K562 (cell line): Measurements from ENCODE around the gene AIDA. TPM values are rescaled to one million over a fixed set of nuclear protein-coding genes. Genes with fewer than 3 reads are reported as not detected.

Experiments
- ARID2 ChIP-seq: fragments of 450-650 bp; IDR thresholded peaks from 2 replicates; pipeline ENCODE4 v1.6.1; 2017; ENCODE audit warnings: antibody characterized with exemption, mild to moderate bottlenecking
- FOXJ2 ChIP-seq: fragments of 200-800 bp; sonication (Bioruptor generic); IDR thresholded peaks from 2 replicates; pipeline ENCODE4 v1.6.1; 2016; ENCODE audit warnings: missing genetic modification characterization, missing compliant biosample characterization
- GATAD2A ChIP-seq: fragments of 450-650 bp; IDR thresholded peaks from 2 replicates; pipeline ENCODE4 v1.6.1; 2017
- GTF2A2 ChIP-seq: IDR thresholded peaks from 2 replicates; pipeline ENCODE4 v1.6.1; 2016; ENCODE audit warnings: mild to moderate bottlenecking, missing genetic modification characterization, missing compliant biosample characterization
- LARP7 ChIP-seq: fragments of 450-650 bp; IDR thresholded peaks from 2 replicates; pipeline ENCODE4 v1.6.1; 2016
- MXI1 ChIP-seq: IDR thresholded peaks from 2 replicates; pipeline ENCODE4 v1.6.1; 2011; ENCODE audit warnings: low read depth, mild to moderate bottlenecking, improper control_type of control experiment, low read length
- MYNN ChIP-seq, 2 experiments: sonication (generic); formaldehyde crosslinking in 1 of 2; IDR thresholded peaks; 2 replicates each; pipeline versions ENCODE4 v1.5.0 to v1.6.1; 2016 to 2020; ENCODE audit warnings: antibody characterized with exemption in 1 of 2, missing genetic modification reagents in 1 of 2
- NCOA4 ChIP-seq: fragments of 450-650 bp; IDR thresholded peaks from 2 replicates; pipeline ENCODE4 v1.6.1; 2018; ENCODE audit warnings: mild to moderate bottlenecking; ENCODE audit not compliant: partially characterized antibody
- NCOR1 ChIP-seq: fragments of 450-650 bp; IDR thresholded peaks from 2 replicates; pipeline ENCODE4 v1.6.1; 2016; ENCODE audit warnings: mild to moderate bottlenecking, moderate library complexity
- NFIX ChIP-seq: fragments of 250-450 bp; sonication (Bioruptor Pico); IDR thresholded peaks from 2 replicates; pipeline ENCODE4 v1.4.0; 2020; ENCODE audit warnings: low read depth, mild to moderate bottlenecking, moderate library complexity
- PTTG1 ChIP-seq: fragments of 450-650 bp; IDR thresholded peaks from 2 replicates; pipeline ENCODE4 v1.6.1; 2016; ENCODE audit warnings: low read depth, mild to moderate bottlenecking, missing genetic modification characterization, missing compliant biosample characterization
- SIN3A ChIP-seq, 2 experiments: fragments of 150-350 bp in 1 of 2; IDR thresholded peaks; 2 replicates each; pipeline ENCODE4 v1.6.1; 2011 to 2016; ENCODE audit warnings: borderline replicate concordance in 2 of 2, low read depth in 2 of 2, low read length in 2 of 2, mild to moderate bottlenecking in 2 of 2, moderate library complexity in 2 of 2; ENCODE audit not compliant: control insufficient read depth in 1 of 2
- ZNF165 ChIP-seq: fragments of 250-450 bp; sonication (Bioruptor Pico); IDR thresholded peaks from 2 replicates; pipeline ENCODE4 v1.4.0; 2020; ENCODE audit warnings: borderline replicate concordance
- ZNF217 ChIP-seq: sonication (generic); formaldehyde crosslinking; IDR thresholded peaks from 2 replicates; pipeline ENCODE4 v1.8.0; 2022; ENCODE audit warnings: mild to moderate bottlenecking, missing genetic modification reagents
- ZNF354B ChIP-seq: fragments of 250-450 bp; sonication (Bioruptor Pico); IDR thresholded peaks from 2 replicates; pipeline ENCODE4 v1.4.0; 2020
- ZNF408 ChIP-seq: fragments of 250-450 bp; sonication (Bioruptor Pico); IDR thresholded peaks from 2 replicates; pipeline ENCODE4 v1.4.0; 2020; ENCODE audit warnings: low read depth, mild to moderate bottlenecking, moderate library complexity
- ZNF445 ChIP-seq: fragments of 250-450 bp; sonication (Bioruptor Pico); IDR thresholded peaks from 2 replicates; pipeline ENCODE4 v1.4.0; 2020; ENCODE audit warnings: low read depth, mild to moderate bottlenecking, moderate library complexity
- polyA plus RNA-seq, 8 experiments: library from polyadenylated mRNA; depleted of rRNA in 4 of 8; stranded (reverse) in 5 of 8; unstranded in 3 of 8; fragments of >200 nt; fragmentation: Nextera tagmentation in 2 of 8; fragmentation: Illumina TruSeq in 1 of 8; extraction: Ambion mirVana in 2 of 8; extraction: Trizol in 1 of 8; gene quantifications; 2 replicates each; pipeline versions ENCODE4 v1.2.1 to v1.2.3, GENCODE V29; 2011 to 2014; ENCODE audit warnings: inconsistent platforms in 1 of 8, missing spikeins in 1 of 8
- total RNA-seq, 7 experiments: library from RNA; depleted of rRNA in 6 of 7; stranded (reverse); fragments of >200 nt in 6 of 7; fragmentation: Illumina TruSeq in 2 of 7; extraction: Trizol in 2 of 7; gene quantifications; 2 replicates each; pipeline versions ENCODE4 v1.2.1 to v1.2.3, GENCODE V29; 2011 to 2021; ENCODE audit warnings: low replicate concordance in 1 of 7
- TF ChIP-seq, protein P1 (sequence below), 2 experiments: fragments of 450-650 bp in 1 of 2; IDR thresholded peaks; 2 replicates each; pipeline ENCODE4 v1.6.1; 2011 to 2017; ENCODE audit warnings: low read depth in 2 of 2, antibody characterized with exemption in 1 of 2, borderline replicate concordance in 1 of 2, low read length in 1 of 2, mild to moderate bottlenecking in 1 of 2, mixed read lengths in 1 of 2; ENCODE audit not compliant: control insufficient read depth in 1 of 2
- TF ChIP-seq, protein P2 (sequence below): fragments of 200-800 bp; sonication (Bioruptor generic); IDR thresholded peaks from 2 replicates; pipeline ENCODE4 v1.6.1; 2017; ENCODE audit warnings: missing genetic modification characterization, missing compliant biosample characterization
- TF ChIP-seq, protein P3 (sequence below): sonication (generic); formaldehyde crosslinking; IDR thresholded peaks from 2 replicates; pipeline ENCODE4 v1.9.0; 2022; ENCODE audit warnings: mild to moderate bottlenecking, missing genetic modification reagents
- TF ChIP-seq, protein P4 (sequence below), 2 experiments: IDR thresholded peaks; 2 replicates each; pipeline ENCODE4 v1.6.1; 2011; ENCODE audit warnings: borderline replicate concordance in 1 of 2, control low read depth in 1 of 2, low read depth in 1 of 2, low read length in 1 of 2, mild to moderate bottlenecking in 1 of 2, mixed read lengths in 1 of 2, moderate library complexity in 1 of 2; ENCODE audit not compliant: insufficient read depth in 1 of 2, insufficient read length in 1 of 2, poor library complexity in 1 of 2, severe bottlenecking in 1 of 2; ENCODE audit errors: extremely low read depth in 1 of 2

AIDA gene
- total and polyA plus RNA-seq, 9 of the 15 experiments (the other 6 are each of a cell fraction or from before 2014, with no cell fraction given): 18.2 to 77.9 (median 24.9) TPM

DNA sequence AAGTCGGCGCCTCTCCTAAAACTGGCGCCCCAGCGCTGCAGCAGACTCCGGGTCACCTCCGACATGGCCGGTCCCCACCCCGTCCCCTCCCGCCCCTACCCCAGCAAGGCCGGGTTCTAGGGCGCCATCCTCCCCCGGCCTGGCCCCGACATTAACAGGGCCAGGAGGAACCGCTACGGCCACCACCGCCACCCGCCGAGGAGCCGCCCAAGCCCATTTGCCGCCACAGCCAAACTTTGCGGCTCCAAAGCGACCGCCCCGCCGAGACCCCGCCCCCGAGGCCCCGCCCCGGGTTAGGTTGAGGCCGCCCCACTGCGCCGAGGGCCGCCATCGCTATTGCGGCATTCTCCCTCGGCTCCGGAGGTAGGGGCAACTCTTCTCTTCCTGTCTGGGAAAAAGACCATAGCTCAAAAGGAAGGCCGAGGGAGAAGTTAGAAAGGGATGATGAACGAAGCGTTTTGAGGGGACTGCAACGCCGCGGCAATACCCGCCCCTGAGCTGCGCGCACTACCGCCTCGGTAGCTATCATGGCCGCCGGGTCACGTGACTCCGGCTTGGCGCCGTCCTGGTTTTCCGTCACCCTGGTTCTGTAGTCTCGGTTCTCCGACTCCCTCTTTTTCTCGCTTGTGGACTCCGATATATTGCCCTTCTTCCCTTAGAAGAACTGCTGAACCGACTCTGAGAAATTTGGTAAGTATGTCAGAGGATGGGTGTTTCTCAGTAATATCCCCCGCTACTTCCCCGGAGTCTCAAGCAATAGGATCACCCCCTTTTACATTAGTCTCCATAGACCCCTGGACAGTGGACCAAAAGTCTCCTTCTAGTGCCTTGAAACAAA lies at the start of gene AIDA, which contains the start of gene BROX (continued):
- TF ChIP-seq GTF2A2 (tag) (no peak), ARID2 (no peak), ZNF217 (CRISPR knock-in tag) (no peak), NCOA4 (no peak), NCOR1 (no peak), ZNF445 (no peak; the same call in 1 of the 2 replicates), ZNF408 (CRISPR knock-in tag) (no peak), NFIX (CRISPR knock-in tag) (no peak; the same call in 1 of the 2 replicates), ZNF354B (CRISPR knock-in tag) (no peak), ZNF165 (CRISPR knock-in tag) (0 out of 2 replicates have a peak, but pooled peaks have one; percentile 55), SIN3A (IDR thresholded peaks at IDR 0.05; ENCODE audit: borderline replicate concordance in 2 of 2, control insufficient read depth in 1 of 2, low read depth in 2 of 2, low read length in 2 of 2) (peak; percentile 63 to 82; a peak in 2 of 4 replicates), FOXJ2 (tag) (peak; percentile 44; the same call in 1 of the 2 replicates), MXI1 (no peak), GATAD2A (0 out of 2 replicates have a peak, but pooled peaks have one; percentile 23), LARP7 (no peak), PTTG1 (tag) (no peak), MYNN (IDR thresholded peaks at IDR 0.05) (no peak), MYNN (CRISPR knock-in tag; IDR thresholded peaks at IDR 0.05) (no peak)
- TF ChIP-seq, protein P1, sequence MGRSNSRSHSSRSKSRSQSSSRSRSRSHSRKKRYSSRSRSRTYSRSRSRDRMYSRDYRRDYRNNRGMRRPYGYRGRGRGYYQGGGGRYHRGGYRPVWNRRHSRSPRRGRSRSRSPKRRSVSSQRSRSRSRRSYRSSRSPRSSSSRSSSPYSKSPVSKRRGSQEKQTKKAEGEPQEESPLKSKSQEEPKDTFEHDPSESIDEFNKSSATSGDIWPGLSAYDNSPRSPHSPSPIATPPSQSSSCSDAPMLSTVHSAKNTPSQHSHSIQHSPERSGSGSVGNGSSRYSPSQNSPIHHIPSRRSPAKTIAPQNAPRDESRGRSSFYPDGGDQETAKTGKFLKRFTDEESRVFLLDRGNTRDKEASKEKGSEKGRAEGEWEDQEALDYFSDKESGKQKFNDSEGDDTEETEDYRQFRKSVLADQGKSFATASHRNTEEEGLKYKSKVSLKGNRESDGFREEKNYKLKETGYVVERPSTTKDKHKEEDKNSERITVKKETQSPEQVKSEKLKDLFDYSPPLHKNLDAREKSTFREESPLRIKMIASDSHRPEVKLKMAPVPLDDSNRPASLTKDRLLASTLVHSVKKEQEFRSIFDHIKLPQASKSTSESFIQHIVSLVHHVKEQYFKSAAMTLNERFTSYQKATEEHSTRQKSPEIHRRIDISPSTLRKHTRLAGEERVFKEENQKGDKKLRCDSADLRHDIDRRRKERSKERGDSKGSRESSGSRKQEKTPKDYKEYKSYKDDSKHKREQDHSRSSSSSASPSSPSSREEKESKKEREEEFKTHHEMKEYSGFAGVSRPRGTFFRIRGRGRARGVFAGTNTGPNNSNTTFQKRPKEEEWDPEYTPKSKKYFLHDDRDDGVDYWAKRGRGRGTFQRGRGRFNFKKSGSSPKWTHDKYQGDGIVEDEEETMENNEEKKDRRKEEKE (IDR thresholded peaks at IDR 0.05; ENCODE audit: borderline replicate concordance in 1 of 2, control insufficient read depth in 1 of 2, low read depth in 2 of 2, low read length in 1 of 2): no peak
- TF ChIP-seq, protein P2, sequence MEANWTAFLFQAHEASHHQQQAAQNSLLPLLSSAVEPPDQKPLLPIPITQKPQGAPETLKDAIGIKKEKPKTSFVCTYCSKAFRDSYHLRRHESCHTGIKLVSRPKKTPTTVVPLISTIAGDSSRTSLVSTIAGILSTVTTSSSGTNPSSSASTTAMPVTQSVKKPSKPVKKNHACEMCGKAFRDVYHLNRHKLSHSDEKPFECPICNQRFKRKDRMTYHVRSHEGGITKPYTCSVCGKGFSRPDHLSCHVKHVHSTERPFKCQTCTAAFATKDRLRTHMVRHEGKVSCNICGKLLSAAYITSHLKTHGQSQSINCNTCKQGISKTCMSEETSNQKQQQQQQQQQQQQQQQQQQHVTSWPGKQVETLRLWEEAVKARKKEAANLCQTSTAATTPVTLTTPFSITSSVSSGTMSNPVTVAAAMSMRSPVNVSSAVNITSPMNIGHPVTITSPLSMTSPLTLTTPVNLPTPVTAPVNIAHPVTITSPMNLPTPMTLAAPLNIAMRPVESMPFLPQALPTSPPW: peak; percentile 48; the same call in 1 of the 2 replicates
- TF ChIP-seq, protein P3, sequence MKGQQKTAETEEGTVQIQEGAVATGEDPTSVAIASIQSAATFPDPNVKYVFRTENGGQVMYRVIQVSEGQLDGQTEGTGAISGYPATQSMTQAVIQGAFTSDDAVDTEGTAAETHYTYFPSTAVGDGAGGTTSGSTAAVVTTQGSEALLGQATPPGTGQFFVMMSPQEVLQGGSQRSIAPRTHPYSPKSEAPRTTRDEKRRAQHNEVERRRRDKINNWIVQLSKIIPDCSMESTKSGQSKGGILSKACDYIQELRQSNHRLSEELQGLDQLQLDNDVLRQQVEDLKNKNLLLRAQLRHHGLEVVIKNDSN (CRISPR knock-in tag): peak; percentile 99
- TF ChIP-seq, protein P4, sequence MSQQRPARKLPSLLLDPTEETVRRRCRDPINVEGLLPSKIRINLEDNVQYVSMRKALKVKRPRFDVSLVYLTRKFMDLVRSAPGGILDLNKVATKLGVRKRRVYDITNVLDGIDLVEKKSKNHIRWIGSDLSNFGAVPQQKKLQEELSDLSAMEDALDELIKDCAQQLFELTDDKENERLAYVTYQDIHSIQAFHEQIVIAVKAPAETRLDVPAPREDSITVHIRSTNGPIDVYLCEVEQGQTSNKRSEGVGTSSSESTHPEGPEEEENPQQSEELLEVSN (IDR thresholded peaks at IDR 0.05; ENCODE audit: borderline replicate concordance in 1 of 2, extremely low read depth in 1 of 2, insufficient read depth in 1 of 2, insufficient read length in 1 of 2, low read depth in 1 of 2, low read length in 1 of 2, poor library complexity in 1 of 2, severe bottlenecking in 1 of 2): peak; percentile 63 to 71
